Measurements from ENCODE around the gene FAM47B.

DNA sequence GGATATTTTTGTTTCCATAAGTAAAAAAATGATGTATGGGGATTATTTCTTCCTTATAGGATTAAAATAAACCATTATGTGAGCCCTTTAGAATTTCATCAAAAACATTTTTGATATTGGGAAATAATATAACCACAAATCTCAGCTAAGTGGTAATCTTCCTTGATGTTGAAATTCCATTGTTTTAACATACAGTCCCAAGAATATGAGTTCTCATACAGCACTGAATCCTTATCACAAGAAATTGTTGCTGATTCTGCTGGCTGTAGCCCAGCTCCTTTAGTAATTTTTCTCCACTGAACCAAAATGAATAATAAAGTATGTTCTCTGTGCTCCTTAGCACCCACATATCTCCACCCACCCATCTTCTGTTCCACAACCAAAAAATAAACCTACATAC, 41.9 kb upstream of the FAM47B start:
- no peak for TF ChIP-seq POLR2A (IDR thresholded peaks at IDR 0.05; ENCODE audit: extremely low read depth, insufficient read length)
- TF ChIP-seq, protein P1, sequence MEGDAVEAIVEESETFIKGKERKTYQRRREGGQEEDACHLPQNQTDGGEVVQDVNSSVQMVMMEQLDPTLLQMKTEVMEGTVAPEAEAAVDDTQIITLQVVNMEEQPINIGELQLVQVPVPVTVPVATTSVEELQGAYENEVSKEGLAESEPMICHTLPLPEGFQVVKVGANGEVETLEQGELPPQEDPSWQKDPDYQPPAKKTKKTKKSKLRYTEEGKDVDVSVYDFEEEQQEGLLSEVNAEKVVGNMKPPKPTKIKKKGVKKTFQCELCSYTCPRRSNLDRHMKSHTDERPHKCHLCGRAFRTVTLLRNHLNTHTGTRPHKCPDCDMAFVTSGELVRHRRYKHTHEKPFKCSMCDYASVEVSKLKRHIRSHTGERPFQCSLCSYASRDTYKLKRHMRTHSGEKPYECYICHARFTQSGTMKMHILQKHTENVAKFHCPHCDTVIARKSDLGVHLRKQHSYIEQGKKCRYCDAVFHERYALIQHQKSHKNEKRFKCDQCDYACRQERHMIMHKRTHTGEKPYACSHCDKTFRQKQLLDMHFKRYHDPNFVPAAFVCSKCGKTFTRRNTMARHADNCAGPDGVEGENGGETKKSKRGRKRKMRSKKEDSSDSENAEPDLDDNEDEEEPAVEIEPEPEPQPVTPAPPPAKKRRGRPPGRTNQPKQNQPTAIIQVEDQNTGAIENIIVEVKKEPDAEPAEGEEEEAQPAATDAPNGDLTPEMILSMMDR (IDR thresholded peaks at IDR 0.05; ENCODE audit: low read depth, low read length) = no peak
- TF ChIP-seq, protein P2, sequence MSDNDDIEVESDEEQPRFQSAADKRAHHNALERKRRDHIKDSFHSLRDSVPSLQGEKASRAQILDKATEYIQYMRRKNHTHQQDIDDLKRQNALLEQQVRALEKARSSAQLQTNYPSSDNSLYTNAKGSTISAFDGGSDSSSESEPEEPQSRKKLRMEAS (IDR thresholded peaks at IDR 0.05; ENCODE audit: low read depth, low read length) = no peak
- no peak for TF ChIP-seq MYC (IDR thresholded peaks at IDR 0.05; ENCODE audit: low read depth, low read length)

All from NB4 (cell line).